DMS153 (cell line): ENCODE data around the gene CHPF.

Source experiments
- DNase-seq: peaks from one replicate; lab custom pipeline; 2025; lab: John Stamatoyannopoulos, UW

The CHPF gene

GRCh38 chr2:219532378-219532649 lies 11.3 kb downstream of the CHPF start:
- DNase-seq = no peak

- no peak for DNase-seq
Measured at GRCh38 chr2:219531639-219532377, 11.8 kb downstream of the CHPF start.

- DNase-seq = peak; percentile 62
Measured at GRCh38 chr2:219530048-219530963, 13.3 kb downstream of the CHPF start.

- DNase-seq = no peak
Measured at GRCh38 chr2:219527472-219527871, 16.1 kb downstream of the CHPF start.

GRCh38 chr2:219527076-219527394 lies 16.6 kb downstream of the CHPF start:
- no peak for DNase-seq

- DNase-seq = no peak
Measured at GRCh38 chr2:219526320-219527075, 17.1 kb downstream of the CHPF start.

- DNase-seq = no peak
Measured at GRCh38 chr2:219525533-219526232, 17.9 kb downstream of the CHPF start.

- DNase-seq = no peak
Measured at GRCh38 chr2:219524817-219525216, 18.8 kb downstream of the CHPF start.

GRCh38 chr2:219523031-219523671 lies 20.5 kb downstream of the CHPF start:
- no peak for DNase-seq

GRCh38 chr2:219522111-219523030 lies 21.2 kb downstream of the CHPF start:
- DNase-seq = peak; percentile 16

- DNase-seq = no peak
Measured at GRCh38 chr2:219521066-219521880, 22.3 kb downstream of the CHPF start.

- no peak for DNase-seq
Measured at GRCh38 chr2:219520079-219520478, 23.5 kb downstream of the CHPF start.

GRCh38 chr2:219519526-219519916 lies 24.1 kb downstream of the CHPF start:
- DNase-seq = no peak

GRCh38 chr2:219517954-219518778 lies 25.4 kb downstream of the CHPF start:
- no peak for DNase-seq

- DNase-seq = no peak
Measured at GRCh38 chr2:219516888-219517287, 26.7 kb downstream of the CHPF start.

GRCh38 chr2:219515874-219516629 lies 27.6 kb downstream of the CHPF start:
- no peak for DNase-seq

- DNase-seq = no peak
Measured at GRCh38 chr2:219514836-219515235, 28.8 kb downstream of the CHPF start.

GRCh38 chr2:219514196-219514761 lies 29.3 kb downstream of the CHPF start, which contains the start of gene ASIC4:
Gene ASIC4 (plus strand): TSS chr2:219514482. CDS start chr2:219514725, 243 bp downstream.
- DNase-seq = no peak
